T47D (cell line): ENCODE results near the gene SRGAP1.
"Not testable (repeated sequence)": the region's sequence is repeated elsewhere in the genome, so short reads cannot be mapped to it uniquely, and the experiment has no call there.

Source experiments
- DNase-seq, 2 experiments: peaks; one replicate each; pipeline versions ENCODE4 v3.0.0 to v3.0.0-alpha.2; 2011 to 2012; ENCODE audit warnings: low read depth in 1 of 2, low spot score in 1 of 2
- JUND ChIP-seq: IDR thresholded peaks from 2 replicates; pipeline ENCODE4 v1.6.1; 2012; ENCODE audit warnings: low read depth
- in situ Hi-C: cut with HindIII; loops from 2 replicates; pipeline ENCODE4 v1.10.0; 2016; ENCODE audit warnings: low sequenced_read_pairs, low pct_unique_long_range_greater_than_20kb

Gene SRGAP1

DNA sequence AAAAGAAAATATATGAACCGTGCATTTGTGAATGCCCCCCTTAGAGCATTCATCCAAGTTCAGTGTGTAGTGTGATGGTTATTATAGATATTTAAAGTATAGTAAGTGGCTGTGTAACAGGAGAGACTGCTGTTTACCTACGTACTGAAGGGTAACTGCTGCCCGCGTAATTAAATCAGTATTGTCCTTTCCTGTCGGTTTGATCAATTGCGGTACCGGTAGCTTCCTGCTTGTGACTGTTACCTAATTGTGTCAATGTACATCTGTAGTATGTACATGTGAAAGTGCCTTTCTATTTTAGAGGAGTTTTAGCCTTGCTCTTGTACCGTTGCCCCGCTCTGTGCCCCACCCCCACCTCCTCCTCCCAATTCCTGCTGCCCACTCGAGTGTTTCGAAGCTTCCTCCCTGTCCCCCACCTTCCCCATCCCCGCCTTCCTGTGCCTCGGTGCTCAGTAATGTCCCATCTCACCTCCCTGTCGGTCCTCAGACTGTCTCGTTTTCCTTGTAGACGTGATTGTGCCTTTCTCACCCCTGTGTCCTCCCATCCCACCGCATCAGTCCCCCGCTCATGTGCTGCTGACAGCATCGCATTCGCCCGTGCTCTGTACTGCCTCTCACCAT, 302.6 kb downstream of the SRGAP1 start:
- in situ Hi-C loops, result no loop called here
- DNase-seq, result no peak
- TF ChIP-seq JUND, result no peak

DNA sequence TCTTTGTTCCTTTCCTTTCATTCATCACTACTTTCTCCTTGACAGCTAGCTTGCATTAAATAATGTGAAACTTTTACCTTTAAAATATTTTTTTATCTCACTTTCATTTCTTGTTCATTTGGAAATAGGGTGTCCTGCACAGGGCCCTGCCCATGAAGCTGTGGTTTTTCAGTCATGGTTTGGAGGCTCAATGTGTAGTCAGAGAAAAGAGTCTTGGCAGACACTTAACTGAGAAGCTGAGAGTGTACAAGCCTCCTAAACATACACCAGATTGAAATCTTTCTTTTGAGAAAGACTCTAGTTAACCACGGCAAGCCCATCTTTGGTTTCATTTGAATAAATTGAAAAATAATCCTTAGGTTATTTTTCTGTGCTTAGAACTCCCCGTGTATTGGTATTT, 303.4 kb downstream of the SRGAP1 start:
- DNase-seq, result no peak
- no peak for TF ChIP-seq JUND
- in situ Hi-C loops, result no loop called here

DNA sequence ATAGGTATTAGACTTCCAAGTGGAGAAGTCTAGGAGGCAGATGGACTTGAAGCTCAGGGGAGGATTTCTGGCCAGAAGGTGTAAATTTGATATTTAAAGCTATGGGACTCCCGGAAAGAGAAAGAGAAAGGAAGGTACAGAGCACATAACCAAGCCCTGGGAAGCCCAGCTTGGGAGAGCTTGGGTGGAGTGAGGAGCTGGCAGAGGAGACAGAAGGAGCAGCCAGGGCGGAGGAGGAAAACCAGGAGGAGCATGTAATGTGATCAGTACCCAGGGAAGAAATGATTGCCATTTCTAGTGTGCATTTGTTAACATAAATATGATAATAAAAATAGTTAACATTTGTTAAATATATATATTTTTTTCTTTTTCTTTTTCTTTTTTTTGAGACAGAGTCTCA, 310.2 kb downstream of the SRGAP1 start:
- in situ Hi-C loops, result no loop called here
- no peak for TF ChIP-seq JUND
- no peak for DNase-seq

DNA sequence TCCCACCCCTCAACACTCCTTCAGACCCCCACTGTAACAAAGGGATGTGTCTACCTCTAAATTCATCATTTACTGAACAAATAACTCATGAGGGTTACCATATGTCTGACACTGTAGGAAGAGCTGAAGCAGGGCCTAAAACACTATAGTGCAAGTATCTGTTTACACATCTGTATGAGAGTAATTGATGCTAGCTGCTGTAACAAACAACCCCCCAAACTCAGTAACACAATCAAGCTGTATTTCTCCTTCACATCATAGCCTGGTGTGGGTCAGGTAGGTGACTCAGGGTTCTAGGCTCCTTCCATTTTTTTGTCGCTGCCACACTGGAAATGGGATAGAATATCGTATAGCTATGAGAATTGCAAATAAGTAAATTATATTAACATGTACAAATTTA, 312.6 kb downstream of the SRGAP1 start:
- no peak for TF ChIP-seq JUND
- in situ Hi-C loops, result no loop called here
- no peak for DNase-seq

DNA sequence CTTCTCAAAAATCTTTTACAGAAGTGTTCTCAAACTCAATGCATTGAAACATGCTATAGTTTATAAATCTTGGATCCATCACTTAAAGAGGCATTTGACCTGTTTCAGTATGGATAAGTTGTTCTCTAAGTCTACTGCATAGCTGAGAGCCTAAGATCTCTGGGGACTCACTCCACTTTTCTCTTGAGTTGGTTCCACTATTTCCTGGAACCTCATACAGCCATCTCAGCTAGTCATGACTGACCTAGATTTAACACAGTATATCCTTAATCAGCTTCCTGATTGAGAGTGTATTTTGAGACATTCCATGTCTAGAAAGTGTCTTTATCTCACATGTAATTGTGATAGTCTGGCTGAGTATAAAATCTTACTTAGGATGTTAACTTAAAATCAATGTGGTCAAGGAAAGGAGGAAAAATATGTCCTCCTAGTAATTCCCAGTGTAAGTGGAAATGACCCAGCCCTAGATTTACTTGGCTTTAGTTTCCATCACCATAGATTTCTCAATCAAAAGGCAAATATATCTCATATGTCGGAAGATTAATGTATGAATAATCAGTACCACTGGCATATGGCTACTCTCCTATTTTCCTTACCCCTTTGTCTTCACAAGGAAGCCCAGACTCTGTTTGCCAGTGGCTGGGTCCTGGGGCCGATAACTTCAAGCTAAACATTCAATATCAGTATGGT, 315.7 kb downstream of the SRGAP1 start:
- in situ Hi-C loops, result no loop called here
- no peak for TF ChIP-seq JUND
- DNase-seq, result no peak

DNA sequence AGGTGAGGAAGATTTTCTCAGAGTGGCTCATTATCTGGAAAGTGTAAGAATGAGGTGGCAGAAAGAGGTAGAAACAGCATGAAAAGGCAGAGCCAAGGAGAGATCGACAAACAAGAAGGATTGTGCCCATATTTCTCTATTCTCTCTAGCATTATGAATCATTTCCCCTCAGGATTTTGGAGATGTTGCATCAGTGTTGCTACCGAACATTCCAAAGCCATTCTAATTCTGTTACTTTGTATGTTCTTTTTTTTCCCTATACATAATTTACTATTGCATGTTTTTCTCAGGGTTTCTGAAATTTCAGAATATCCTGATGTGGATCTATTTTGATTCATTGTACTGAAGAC, 316.2 kb downstream of the SRGAP1 start:
- no peak for TF ChIP-seq JUND
- in situ Hi-C loops, result no loop called here
- no peak for DNase-seq

DNA sequence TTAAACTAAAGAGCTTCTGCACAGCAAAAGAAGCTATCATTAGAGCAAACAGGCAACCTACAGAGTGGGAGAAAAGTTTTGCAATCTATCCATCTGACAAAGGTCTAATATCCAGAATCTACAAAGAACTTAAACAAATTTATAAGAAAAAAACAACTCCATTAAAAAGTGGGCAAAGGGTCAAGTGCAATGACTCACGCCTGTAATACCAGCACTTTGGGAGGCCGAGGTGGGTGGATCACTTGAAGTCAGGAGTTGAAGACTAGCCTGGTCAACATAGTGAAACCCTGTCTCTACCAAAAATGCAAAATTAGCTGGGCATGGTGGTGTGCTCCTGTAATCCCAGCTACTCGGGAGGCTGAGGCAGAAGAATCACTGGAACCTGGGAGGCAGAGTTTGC, 322.1 kb downstream of the SRGAP1 start:
- in situ Hi-C loops, DNase-seq: not testable (repeated sequence)

DNA sequence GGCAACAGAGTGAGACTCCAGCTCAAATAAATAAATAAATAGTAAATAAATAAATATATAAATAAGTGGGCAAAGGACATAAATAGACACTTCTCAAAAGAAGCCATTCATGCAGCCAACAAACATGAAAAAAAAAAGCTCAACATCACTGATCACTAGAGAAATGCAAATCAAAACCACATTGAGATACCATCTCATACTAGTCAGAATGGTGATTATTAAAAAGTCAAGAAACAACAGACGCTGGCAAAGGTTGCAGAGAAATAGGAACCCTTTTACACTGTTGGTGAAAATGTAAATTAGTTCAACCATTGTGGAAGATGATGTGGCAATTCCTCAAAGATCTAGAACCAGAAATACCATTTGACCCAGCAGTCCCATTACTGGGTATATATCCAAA, 322.5 kb downstream of the SRGAP1 start:
- DNase-seq, in situ Hi-C loops: not testable (repeated sequence)

DNA sequence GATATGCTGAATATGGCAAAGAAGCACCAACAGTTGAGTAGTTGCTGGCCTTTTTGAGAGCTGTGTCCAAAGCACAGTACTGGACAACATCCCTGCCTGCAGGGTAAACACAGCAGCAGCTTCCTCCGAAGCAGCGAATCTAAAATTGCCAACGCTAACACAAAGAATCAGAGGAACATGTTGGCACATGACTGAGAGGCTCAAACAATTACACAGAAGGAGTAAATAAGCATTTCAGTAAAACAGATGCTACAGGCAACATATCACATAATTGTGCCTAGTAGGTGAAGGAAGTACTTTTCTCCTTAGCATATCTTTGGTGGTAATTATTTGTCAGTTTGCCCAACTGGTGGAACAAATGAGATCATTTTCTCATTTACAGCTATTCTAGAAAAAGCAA, 325.5 kb downstream of the SRGAP1 start:
- peak; percentile 6 to 40 for DNase-seq
- TF ChIP-seq JUND, result no peak
- in situ Hi-C loops, result no loop called here

DNA sequence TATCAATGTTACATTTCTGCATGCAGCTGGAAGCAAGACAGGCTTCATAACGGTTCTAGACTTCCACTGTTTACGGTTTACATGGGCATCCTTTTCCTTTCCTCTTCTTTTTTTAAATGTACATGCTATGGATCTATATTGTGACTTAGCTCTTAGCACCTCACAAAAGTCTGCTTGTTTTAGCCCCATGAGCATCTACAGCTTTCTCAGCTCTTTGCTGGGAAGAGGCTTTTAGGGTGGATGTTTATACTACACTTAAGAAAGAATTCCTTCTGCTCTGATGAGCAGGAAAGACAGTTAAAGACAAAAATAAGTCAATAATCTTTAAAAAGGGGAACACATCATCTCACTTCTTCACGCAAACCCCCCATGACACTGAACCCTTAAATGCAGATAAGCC, 326.2 kb downstream of the SRGAP1 start:
- DNase-seq, result no peak
- in situ Hi-C loops, result no loop called here
- TF ChIP-seq JUND, result no peak

DNA sequence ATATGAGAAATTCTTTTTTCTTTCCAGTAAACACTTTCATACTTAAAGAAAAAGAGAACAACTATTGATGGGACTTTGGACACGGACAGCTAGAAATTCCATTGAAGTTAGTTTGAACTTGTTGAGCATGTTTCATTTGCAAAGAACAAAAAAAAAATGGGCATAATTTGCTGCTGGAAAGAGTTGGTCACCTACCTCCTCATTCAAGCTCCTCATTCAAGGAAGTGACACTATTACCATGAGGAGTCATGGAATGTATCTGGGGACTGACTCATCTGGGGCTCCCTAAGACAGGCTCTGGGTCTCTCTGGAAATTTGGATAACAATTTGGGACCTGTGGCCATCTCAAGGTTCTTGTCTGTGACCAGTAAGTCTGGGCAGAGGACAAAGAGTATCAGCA, 327.2 kb downstream of the SRGAP1 start:
- in situ Hi-C loops, result no loop called here

DNA sequence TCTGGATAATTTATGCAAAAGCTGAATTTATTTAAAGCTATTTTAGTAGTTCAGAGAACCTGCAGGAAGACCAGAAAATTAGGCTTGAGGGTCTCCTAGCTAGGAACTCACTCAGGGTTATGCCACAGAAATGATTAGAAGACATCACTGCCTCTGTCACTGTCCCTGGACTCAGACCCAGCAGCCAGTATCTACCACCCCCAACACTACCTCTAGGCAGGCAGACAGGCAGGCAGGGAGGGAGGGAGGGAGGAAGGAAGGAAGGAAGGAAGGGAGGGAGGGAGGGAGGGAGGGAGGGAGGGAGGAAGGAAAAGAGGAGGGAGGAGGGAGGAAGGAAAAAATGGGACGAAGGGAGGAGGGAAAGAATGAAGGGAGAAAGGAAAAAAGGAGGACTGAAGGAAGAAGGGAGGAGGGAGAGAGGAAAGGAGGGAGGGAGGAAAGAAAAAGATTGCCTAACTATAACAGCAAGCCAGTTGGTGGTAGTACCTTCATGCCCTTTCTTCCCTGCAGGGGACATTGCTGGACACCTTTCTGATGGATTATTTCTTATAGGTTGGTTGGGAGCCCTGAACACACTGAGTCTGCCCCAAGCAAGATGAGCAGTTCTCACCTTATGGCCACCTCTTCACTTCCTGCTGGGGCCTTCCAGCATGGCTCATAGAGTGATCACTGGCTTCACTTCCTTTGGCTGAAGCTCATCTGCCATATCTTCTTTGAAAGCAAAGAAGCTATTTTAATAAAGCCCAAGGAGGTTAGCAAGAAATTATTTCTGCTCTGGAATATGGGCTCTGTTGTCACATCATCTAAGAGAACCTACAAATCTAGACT, 327.9 kb downstream of the SRGAP1 start:
- in situ Hi-C loops, result no loop called here
- no peak for TF ChIP-seq JUND
- no peak for DNase-seq

More for the DNA sequence above, 327.2 kb downstream of the SRGAP1 start:
- TF ChIP-seq JUND, result no peak
- no peak for DNase-seq

DNA sequence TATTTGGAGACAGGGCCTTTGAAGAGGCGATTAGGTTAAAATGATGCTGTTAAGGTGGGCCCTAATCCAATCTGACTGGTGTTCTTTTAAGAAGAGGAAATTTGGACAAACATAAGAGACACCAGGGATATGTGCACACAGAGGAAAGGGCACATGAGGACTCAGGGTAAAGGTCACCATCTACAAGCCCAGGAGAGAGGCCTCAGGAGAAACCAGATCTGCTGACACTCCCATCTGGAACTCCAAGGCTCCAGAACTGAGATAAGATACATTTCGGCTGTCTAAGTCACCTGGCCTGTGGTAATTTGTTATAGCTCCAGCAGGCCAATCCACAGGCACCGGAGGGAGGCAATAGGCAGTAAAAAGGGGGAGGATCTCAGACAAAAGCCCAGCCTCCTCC, 329.0 kb downstream of the SRGAP1 start:
- in situ Hi-C loops, result no loop called here
- TF ChIP-seq JUND, result no peak
- no peak for DNase-seq
